Measurements from ENCODE around the gene INPP5F.

The INPP5F gene

DNA sequence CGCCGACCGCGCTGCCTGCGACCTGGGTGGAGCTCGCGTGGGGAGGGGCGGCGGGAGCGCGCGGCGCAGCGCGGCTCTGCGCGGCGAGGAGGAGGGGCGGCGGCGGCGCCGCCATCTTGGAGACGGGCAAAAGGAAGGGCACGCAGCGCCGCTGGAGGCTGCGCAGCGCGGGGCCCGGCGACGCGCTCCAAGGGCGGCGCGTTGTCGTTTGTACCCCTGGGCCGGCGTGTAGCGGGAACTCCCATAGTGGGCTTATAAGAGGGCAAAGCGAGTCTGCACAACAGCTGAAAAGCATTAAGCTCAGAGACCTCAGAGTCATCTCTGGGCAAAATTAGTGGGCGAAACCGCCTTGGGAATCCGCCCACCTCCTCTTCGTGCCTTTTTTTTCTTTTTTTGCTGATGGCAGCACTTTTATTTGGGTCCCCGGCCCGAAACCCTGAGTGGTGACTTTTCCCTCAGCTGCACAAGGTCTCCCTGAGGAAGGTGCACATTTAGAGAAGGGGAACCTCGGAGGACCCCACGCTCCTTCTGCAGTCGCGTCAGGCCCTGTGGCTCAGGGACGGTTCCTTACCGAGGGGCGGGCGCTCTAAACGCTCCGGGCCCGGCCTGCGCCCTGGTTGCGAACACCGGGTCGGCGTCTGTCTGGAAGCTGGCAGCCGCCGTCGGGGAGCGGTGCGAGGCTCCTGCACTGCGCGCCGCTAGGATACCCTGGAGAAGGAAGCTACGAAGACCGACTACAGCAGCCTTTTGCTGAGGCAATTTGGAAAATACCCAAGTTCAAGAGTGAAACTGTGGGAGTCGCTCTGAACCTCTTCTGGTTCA, 147.2 kb downstream of the INPP5F start:
- DNase-seq, result peak; percentile 77

DNA sequence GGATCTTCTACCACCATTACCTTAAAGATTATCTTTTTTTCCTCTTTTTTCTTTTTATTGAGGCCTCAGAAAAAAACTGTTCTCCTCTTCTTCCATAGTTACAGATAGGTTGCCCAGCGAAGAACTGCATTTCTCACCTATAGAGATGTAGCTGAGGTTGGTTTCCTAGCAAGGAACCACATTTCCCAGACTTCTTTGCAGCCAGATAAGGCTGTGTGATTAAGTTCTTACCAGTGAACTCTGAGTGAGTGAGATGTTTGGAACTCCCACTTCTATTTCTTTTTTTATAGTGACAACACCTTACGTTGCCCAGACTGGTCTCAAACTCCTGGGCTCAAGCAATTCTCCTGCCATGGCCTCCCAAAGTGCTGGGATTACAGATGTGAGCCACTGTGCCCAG, 152.7 kb downstream of the INPP5F start:
- no peak for DNase-seq

Measured in T1000 (cell line).